Stimulated activated CD8-positive, alpha-beta memory T cell treated with anti-CD3 and anti-CD28 coated beads, Interleukin-12 subunit alpha, Interleukin-12 subunit beta, amount 100 ng/mL, for 24 hours (primary cell): Measurements from ENCODE around the gene MARS2.
A peak's percentile ranks its signal among the peaks of the same experiment; 100 is the strongest.
"Not testable (repeated sequence)": the region's sequence is repeated elsewhere in the genome, so short reads cannot be mapped to it uniquely, and the experiment has no call there.

Experiments
- DNase-seq: peaks from one replicate; pipeline ENCODE4 v3.0.0-alpha.2; 2020; ENCODE audit errors: extremely low read depth

Gene MARS2

DNA sequence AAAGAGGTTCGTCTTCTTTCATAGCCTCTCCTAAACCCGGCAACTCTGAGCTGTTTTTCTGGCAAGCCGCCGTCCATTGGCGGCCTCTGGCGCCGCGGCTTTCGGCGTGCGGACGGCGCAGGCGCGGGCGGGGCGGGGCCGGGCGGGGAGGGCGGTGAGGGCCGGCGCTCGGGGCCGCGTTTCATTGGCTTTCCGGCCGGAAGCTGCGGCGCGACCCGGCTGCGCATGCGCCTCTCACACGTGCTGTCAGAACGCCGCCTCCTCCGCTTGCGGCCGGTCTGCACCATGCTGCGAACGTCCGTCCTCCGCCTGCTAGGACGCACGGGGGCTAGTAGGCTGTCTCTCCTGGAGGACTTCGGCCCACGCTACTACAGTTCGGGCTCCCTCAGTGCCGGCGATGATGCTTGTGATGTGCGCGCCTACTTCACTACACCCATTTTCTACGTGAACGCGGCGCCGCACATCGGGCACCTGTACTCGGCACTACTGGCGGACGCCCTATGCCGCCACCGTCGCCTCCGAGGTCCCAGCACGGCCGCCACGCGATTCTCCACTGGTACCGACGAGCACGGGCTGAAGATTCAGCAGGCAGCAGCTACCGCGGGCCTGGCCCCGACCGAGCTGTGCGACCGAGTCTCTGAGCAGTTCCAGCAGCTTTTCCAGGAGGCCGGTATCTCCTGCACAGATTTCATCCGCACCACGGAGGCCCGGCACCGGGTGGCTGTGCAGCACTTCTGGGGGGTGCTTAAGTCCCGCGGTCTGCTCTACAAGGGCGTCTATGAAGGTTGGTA is at the start of gene MARS2:
Gene MARS2 (plus strand): TSS at position 249 of the 791 bp plus-strand sequence. CDS start 37 bp downstream, at position 286.
- DNase-seq: peak; percentile 81

GRCh38 chr2:197657562-197657961 is 47.6 kb upstream of the MARS2 start:
- no peak for DNase-seq

GRCh38 chr2:197661626-197662025 is 43.5 kb upstream of the MARS2 start:
- no peak for DNase-seq

DNA sequence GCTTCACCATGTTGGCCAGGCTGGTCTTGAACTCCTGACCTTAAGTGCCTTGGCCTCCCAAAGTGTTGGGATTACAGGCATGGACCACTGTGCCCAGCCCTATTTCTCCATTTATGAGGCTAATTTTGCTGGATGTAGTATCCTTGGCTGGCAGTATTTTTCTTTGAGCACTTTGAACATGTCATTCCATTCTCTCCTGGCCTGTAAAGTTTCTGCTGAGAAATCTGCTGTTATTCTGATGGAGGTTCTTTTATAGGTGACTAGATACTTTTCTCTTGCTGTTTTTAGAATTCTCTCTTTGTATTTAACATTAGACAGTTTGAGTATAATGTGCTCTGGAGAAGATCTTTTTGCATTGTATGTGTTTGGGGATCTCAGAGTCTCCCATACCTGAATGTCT is 38.9 kb upstream of the MARS2 start:
- DNase-seq: no peak

- DNase-seq: no peak
Observed at GRCh38 chr2:197668296-197668695, 36.9 kb upstream of the MARS2 start.

GRCh38 chr2:197669077-197669476 is 36.1 kb upstream of the MARS2 start:
- DNase-seq: no peak

- no peak for DNase-seq
Observed at GRCh38 chr2:197672371-197672893, 32.7 kb upstream of the MARS2 start.

GRCh38 chr2:197673106-197673505 is 32.1 kb upstream of the MARS2 start:
- no peak for DNase-seq

DNA sequence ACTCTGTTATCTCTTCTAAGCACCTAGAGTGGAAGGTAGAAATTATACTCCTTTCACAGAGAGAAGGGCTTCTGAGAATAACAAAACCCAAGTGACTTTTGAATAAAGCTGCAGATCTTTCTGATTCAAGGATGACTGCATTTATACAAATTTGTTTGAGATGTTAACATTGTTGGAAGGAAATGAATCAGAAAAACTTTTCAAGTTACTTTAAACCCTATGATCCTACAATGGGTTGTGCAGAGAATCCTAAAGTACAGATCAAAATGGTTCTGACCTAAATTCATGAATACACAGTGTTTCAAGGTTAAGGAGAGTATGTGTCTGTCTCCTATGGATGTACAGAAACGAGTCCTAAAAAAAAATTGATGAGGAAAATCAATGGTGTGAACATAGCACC is 31.6 kb upstream of the MARS2 start:
- no peak for DNase-seq

GRCh38 chr2:197674060-197674459 is 31.1 kb upstream of the MARS2 start:
- no peak for DNase-seq

- DNase-seq: no peak
Observed at GRCh38 chr2:197674591-197674990, 30.6 kb upstream of the MARS2 start.

GRCh38 chr2:197675246-197675645 is 29.9 kb upstream of the MARS2 start, which contains the start of gene RFTN2:
TSS of gene RFTN2 (minus strand) at chr2:197675587. CDS start at chr2:197675458, 129 bp downstream.
- DNase-seq: no peak

DNA sequence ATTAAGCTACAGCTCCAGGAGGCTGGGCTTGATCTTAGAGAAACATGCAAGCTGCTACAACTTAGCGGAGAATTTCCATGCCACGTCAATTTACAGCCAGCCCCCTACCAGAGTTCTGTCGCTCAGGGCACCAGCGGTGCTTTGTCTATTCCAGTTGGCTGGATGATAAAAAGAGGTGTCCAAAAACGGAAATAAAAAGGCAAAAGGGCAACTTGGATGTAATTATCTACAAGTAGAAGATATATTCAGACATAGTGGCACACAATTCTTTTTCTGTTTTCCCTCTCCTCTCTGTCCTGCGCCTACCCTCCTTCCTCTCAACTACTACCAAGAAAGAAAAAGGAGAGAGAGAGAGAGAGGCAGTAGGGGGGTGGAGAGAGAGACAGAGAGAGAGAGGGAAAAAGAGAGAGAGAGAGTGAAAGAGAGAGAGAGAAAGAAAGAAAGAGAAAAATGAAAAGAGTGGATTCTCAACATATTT is 29.4 kb upstream of the MARS2 start:
- no peak for DNase-seq

DNA sequence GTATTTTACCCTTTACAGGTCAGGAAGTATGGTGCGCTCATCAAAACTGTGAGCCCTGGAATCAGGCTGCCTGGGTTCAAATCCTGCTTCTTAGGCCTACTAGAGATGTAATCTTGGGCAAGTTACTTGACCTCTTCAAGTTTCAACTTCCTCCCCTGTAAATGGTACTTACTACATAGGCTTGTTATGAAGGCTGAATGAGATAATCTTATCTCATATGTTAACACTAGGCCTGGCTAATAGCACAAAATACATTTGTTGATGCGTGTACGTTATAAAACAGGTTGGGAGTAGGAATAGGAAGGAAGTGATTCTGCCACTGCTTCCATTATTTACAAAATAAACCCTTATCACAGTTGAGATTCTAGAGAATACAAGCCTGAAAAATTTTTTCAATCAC is 28.1 kb upstream of the MARS2 start:
- no peak for DNase-seq

DNA sequence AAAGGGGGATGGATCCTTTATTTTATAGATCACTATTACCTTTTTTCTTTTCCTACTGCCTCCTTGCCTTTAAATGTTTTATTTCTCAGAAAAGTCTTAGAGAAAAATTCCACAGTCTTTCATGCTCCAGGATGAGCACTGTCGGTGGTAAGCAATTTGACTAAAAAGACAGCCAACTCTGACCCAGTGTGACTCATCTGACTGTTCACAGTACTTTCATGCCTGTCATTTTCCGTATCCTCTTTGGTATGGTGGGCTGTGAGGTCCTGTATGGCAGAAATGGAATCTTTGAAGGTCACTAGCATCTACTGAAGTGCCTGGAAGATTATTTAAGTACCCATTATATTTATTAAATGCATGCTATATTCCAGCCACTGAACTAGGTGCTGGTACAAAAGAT is 27.7 kb upstream of the MARS2 start:
- DNase-seq: no peak

DNA sequence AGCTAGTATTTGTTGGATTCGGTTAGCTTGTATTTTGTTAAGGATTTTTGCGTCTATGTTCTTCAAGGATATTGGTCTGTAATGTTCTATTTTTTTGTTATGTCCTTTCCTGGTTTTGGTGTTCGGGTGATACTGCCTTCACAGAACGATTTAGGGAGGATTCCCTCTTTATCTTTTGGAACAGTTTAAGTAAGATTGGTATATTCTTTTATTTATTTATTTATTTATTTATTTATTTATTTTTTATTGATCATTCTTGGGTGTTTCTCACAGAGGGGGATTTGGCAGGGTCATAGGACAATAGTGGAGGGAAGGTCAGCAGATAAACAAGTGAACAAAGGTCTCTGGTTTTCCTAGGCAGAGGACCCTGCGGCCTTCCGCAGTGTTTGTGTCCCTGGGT is 10.0 kb upstream of the MARS2 start:
- DNase-seq: not testable (repeated sequence)

GRCh38 chr2:197695971-197696370 is 9.2 kb upstream of the MARS2 start:
- not testable (repeated sequence) for DNase-seq

DNA sequence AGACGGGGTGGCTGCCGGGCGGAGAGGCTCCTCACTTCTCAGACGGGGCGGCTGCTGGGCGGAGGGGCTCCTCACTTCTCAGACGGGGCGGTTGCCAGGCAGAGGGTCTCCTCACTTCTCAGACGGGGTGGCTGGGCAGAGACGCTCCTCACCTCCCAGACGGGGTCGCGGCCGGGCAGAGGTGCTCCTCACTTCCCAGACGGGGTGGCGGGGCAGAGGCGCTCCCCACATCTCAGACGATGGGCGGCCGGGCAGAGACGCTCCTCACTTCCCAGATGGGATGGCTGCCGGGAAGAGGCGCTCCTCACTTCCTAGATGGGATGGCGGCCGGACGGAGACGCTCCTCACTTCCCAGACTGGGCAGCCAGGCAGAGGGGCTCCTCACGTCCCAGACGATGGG is 8.6 kb upstream of the MARS2 start:
- not testable (repeated sequence) for DNase-seq

GRCh38 chr2:197699724-197700123 is 5.4 kb upstream of the MARS2 start:
- not testable (repeated sequence) for DNase-seq

DNA sequence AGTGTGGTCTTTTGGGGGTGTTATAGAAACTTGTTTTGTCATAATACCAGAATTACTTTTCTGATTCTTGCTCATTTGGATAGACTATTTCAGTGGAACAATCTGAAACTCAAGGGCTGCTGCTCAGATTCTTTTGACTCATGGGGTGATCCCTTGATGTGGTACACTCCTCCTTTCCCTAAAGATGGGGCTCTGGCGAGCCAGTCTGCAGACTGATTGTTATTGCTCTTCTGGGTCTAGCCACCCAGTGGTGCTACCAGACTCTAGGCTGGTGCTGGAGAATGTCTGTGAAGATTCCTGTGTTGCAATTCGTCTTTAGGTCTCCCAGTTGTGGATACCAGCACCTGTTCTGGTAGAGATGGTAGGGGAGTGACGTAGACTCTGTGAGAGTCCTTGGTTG is 4.2 kb upstream of the MARS2 start:
- no peak for DNase-seq

- DNase-seq: no peak
Observed at GRCh38 chr2:197704434-197705120, 592 bp upstream of the MARS2 start.

DNA sequence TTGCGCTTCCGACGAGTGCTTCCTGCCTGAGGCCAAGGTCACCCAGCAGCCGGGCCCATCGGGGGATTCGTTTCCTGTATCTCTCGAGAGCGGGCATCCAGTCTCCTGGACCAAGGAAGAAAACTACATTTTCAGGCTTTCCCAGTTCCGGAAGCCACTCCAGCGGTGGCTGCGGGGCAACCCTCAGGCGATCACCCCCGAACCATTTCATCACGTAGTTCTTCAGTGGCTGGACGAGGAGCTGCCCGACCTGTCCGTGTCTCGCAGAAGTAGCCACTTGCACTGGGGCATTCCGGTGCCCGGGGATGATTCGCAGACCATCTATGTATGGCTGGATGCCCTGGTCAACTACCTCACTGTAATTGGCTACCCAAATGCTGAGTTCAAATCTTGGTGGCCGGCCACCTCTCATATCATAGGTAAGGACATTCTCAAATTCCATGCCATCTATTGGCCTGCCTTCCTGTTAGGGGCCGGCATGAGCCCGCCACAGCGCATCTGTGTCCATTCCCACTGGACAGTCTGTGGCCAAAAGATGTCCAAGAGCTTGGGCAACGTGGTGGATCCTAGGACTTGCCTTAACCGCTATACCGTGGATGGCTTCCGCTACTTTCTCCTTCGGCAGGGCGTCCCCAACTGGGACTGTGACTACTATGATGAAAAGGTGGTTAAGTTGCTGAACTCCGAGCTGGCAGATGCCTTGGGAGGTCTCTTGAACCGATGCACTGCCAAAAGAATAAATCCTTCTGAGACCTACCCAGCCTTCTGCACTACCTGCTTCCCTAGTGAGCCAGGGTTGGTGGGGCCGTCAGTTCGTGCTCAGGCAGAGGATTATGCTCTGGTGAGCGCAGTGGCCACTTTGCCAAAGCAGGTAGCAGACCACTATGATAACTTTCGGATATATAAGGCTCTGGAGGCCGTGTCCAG is 1.0 kb downstream of the MARS2 start:
- no peak for DNase-seq
